GM18507 (cell line): ENCODE results near the gene UBE3D.

Source experiments
- DNase-seq: peaks from one replicate; pipeline ENCODE4 v3.0.0; 2011; ENCODE audit warnings: low read depth; ENCODE audit not compliant: insufficient read length; ENCODE audit errors: extremely low spot score
- FAIRE-seq: peaks from 2 replicates; lab custom pipeline; 2011; peaks lifted over from hg19 to GRCh38; lab: Jason Lieb, UNC

Gene UBE3D

DNA sequence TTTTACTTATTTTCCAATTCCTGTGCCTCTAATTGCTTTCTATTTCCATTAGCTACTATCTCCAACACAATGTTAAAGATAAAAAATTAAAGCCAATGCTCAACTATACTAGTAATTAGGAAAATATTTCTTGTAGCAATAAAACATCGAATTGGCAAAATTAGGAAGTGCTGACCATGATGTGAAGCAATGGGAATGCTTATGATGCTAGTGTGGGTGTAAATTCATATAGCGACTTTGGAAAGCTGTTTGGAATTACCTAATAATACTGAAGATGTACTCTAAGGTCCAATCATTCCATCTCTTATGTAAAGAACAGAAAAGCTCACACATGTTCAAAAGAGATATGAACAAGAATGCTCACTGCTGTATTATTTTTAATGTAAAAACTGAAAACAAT, 78.2 kb downstream of the UBE3D start:
- FAIRE-seq (no peak), DNase-seq (no peak)

DNA sequence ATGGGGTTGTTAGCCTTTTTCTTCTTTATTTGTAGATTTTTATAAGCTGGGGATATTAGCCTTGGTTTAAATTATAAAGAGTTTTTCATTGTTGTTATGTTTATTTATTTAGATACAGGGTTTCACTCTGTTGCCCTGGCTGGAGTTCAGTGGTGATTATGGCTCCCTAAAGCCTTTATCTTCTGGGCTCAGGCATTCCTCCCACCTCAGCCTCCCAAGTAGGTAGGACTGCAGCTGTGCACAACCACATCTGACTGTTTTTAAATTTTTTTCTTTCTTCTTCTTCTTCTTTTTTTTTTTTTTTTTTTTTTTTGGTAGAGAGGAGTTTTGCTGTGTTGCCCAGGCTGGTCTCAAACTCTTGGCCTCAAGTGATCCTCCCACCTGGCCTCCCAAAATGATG, 80.9 kb downstream of the UBE3D start:
- DNase-seq (no peak), FAIRE-seq (no peak)

DNA sequence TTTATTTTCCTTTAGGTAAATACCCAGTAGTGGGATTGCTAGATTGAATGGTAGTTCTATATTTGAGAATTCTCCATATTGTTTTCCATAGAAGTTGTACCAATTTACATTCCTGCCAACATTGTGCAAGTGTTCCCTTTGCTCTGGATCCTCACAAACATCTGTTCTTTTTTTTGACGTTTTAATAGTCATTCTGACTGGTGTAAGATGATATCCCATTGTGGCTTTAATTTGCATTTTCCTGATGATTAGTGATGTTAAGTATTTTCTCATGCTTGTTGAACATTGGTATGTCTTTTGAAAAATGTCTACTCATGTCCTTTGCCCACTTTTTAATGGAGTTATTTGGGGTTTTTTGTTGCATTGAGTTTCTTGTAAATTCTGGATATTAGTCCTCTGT, 85.6 kb downstream of the UBE3D start:
- DNase-seq (no peak), FAIRE-seq (no peak)

DNA sequence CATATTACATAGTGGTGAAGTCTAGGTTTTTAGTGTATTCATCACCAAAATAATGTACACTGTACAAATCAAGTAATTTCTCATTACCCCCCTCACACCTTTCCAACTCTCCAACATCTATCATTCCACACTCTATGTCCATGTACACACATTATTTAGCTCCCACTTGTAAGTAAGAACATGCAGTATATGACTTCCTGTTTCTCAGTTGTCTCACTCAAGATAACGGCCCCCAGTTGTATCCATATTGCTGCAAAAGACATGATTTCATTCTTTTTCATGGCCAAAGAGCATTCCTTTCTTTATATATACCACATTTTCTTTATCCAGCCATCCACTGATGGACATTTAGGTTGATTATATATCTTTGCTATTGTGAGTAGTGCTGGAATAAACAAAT, 86.0 kb downstream of the UBE3D start:
- DNase-seq (no peak), FAIRE-seq (no peak)

DNA sequence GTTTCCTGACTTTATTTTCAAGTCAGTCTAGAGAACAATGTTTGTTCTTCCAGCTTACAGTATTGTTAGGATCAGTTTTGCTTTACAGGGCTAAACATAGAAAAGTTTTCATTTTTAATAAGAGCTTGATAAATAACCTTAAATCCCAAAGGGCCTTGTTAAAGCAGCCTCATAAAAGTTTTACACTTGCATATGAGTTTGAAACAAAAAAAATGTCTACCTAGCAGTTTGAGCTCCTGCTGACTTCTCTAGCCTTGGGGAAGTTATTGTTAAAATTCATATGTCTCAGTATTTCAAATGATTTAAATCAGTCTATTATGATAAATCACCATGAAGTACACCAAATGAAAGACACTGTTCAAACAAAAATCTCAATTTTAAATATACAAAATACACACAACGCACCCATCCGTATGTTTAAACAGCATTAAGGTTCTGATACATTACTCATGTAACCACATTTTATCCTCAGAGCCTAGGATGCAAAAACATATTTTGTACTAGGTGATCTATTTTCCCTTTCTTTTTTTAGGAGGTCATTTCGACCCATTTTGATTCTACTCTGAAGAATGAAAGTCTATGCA, 87.2 kb downstream of the UBE3D start:
- FAIRE-seq: no peak
- DNase-seq: no peak

DNA sequence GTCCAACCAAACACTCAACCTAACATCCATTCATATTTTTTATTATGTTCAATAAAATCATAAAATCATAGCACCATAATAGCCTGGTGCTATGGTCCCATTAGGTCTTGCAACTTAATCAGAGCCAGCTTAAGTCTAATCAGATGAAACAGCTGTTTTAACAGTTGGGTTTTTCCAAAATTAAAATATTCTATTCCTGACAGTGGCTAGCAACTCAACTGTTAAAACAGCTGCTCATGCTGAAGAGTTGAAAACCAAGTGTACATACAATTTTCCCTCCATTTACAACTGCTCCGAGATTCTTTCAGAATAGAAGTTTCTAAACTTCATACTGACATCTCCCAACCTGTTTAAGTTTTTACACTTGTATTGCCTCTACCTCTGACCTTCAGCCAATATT, 89.5 kb downstream of the UBE3D start:
- FAIRE-seq (no peak), DNase-seq (no peak)

DNA sequence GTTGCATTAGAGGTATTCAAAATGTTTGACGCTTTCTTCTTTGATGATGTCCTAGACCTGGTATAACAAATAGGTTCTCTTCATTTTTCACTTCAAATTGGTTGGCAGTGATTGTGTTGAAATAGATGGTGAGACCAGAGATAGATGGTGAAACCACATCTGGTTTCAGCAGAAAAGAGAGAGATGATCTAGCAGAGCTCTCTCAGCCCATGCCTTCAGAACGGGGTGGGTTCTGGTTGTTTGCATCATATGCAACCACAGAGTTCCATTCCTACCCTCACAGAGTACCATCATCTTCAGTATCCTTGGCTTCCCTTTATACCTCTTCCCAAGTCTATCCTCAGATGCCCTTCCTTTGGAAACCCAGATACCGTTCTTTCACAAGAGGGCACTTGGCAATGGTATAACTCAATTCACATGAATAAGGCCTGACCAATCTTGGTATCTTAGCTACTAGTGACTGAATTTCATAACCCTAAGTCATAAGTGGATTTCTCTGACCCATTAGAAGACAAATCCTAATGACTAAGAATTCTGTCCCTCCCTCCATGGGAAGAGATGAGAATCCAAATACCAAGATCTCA, 93.7 kb downstream of the UBE3D start:
- FAIRE-seq: no peak
- DNase-seq: no peak

DNA sequence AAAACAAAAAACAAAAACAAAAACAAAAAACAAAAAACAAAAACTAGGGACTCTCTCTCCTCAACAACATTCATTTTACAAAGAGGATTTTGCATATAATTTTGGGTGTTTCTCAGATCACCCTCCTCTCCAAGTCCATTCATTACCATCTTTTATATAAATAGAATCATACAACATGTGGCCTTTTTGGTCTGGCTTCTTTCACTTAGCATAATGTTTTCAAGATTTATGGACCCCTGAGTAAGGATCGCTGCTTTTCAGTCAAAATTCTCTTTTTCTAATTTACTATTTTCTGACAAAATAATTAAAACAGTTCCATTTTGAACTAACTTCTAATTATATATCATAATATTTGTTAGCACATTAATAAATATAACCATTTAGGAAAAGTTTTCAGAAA, 94.8 kb downstream of the UBE3D start:
- no peak for FAIRE-seq
- no peak for DNase-seq

DNA sequence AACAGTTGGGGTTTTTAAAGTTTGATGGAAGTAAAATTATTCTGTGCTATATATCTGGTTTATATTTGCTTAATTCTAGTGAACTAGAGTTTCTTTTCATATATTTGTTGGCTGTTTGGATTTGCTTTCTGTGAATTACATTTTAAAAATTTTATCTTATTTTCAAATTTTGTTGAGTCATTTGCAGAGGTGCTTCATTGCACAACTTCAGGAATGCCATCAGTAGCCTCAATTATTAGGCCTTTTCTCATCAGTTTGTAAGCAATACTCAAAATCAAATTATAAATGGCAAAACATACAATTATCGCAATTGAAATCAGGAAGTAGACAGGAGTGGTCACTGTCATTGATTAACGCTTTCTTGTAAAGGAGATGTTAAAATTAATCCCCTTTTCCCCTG, 96.9 kb downstream of the UBE3D start:
- DNase-seq (no peak), FAIRE-seq (no peak)

DNA sequence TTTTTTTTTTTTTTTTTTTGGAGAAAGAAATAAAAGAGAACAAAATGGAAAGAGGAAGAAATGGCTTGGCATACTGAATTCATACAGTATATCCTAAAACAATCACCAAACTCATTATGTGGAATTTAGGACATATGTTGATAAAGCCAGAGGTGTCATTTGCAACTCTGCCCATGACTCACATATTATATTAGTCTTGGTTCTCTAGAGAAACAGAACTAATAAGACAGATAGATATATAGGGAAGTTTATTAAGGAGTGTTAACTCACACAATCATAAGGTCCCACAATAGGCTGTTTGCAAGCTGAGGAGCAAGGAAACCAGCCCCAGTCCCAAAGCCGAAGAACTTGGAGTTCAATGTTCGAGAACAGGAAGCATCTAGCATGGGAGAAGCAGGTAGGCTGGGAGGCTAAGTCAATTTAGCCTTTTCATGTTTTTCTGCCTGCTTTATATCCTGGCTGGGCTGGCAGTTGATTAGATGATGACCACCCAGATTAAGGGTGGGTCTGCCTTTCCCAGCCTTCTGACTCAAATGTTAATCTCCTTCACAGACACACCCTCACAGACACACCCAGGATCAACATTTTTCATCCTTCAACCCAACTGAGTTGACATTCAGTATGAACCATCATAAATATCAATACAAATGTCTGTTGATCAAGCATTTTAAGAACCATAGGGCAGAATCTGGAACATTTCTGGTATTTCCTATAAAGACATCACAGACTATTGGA, 102.3 kb downstream of the UBE3D start:
- FAIRE-seq (no peak), DNase-seq (no peak)

DNA sequence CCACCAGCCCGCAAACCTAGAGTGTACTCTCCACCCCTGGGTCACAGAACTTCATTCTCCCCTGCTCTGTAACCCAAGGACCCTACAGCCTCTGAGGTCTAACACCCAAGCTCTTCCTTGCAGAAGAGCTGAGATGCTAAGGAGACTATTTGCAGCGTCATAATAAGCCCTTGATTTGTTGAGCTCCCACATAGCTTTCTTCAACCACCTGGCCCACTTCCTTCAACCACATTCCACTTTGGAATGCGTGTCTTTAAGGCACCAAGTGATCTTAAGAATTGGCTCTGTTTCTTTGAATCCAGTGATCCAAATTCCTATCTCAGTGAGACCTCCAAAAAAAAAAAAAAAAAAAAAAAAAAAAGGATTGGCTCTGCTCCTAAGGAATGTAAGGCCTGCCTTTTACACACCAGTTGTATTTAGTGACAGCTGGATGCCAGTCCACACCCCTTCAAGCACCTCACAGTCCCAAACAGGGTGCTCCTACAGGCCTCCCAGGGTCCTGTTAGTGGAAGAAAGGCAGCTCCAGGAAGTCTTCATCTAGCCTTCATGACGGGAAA, 106.2 kb downstream of the UBE3D start:
- DNase-seq (no peak), FAIRE-seq (no peak)

DNA sequence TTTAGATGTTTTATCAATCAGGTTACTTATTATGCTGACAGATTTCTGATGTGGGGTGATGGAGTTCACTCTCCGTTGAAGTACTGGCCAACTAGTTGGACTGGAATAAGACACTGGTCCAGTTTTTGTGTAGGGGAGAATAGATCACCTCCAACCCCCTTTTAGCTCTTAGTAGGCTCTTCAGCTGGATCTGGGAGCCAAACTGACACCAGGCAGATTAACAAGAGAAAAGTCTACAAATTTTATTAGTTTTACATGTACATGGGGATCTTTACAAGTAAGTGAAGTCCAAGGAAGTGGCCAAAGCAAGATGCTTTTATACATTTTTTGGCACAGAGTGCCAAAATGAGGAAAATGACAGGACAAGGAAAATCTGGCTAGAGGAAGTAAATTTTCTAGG, 107.1 kb downstream of the UBE3D start:
- FAIRE-seq (no peak), DNase-seq (no peak)

DNA sequence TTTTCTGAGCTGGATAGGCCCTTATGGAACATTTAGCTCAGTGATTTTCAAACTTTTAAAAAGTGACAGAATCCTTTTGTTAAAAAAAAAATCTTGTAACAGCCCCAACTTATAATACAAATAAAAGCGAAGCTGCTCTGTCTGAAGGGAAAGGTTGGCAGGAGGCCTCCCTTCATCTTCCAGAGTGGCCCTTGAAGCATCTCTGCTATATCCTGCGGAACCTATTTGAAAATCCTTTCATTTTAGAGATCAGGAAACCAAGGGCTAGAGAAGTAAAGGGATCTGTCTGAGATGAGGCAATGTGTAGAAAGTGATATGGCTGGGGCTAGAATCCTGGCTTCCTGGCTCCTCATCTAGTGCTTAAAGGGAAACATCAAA, 107.8 kb downstream of the UBE3D start:
- FAIRE-seq: no peak
- no peak for DNase-seq

DNA sequence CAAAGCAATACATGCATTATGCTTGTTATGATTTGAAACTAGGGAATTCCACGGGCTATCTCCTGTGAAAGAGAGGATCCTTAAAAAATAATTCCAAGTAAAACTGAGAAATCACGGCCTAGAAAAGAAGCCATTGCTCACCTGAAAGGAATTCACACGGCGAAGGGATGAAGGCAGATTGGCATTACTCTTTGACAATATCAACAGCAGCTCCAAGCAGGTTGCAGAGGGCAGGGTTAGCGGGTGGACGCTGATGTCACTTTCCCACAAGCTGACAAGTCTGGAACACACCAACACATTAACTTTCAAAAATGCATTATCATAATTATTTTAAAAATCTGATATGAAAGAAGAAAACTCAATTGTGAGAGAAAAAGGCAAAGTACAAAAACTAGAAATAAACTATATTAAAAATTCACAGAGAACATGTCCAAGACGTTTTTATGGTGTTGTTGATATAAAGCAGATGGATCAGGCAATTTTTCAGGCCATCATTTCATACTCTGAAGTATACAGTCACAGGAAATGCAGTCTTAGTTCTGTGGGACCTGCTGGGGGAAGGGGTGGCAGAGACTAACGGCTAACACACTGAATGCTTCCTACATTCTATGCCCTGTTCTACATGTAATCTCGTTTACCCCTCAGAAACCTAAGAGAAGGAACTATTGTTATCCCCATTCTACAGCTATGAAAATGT, 108.3 kb downstream of the UBE3D start:
- DNase-seq (no peak), FAIRE-seq (no peak)

DNA sequence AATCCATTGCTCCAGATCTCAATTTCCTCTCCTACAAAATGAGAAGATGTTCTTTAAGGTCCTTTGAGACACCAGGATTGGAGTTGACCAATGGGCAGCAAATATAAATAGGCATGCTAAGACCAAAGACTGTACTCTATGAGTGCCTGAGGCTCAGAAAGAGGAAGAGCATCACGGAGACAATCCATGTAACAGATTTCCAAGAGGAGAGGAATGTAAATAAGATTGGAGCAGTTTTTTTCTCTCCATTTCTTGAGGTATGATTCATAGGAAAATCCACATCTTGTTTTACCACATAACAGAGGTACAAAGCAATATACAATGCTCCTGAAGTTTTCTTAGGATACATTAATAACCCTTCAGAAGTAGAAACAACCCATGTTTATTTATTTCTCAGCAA, 109.8 kb downstream of the UBE3D start:
- no peak for DNase-seq
- FAIRE-seq: no peak

DNA sequence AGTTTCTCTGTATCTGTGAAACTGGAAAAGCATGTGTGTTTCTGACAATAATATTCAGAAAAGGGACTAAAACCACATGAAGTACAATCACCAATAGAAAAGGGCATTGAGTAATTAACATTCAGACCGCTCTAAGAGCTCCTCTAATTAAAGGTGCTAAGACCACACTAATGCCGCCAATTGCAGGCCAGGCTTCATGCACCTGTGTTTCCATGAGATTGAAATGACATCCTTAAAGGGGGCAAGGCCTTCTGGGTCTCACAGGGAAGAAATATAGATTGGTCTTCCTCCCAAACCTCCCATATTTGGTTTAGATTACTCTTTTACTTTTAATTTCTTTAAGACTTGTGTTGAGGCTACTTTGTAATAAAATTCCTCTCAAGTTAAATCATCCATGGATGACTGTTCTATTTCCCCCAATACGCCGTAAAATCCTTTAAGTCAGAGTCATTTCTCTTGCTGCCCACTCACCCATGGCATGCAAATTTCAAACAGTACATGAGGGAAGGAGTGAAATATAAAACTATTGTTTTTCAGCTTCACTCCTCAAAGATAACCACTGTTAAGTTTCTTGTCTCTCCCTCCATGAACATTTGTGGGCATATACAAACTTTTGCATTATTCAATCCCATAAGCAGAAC, 110.6 kb downstream of the UBE3D start:
- FAIRE-seq: no peak
- DNase-seq: no peak

DNA sequence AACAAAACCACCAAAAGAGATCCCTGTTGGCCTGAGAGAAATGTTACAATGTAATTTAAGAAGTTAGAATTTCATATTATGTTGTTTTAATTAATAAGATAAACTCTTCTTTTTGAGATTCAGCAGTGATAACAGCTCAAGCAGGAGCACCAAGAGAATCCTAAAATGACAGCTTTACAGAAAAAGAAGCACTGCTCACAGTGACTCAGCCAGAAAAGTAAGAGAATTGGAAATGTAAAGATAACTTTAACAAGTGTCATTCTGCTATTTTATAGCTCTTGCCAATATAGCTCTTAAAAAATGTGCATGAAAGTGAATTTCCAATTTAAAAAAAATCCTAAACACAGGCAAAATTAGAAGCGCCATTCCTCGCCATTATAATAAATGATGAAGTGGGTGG, 111.3 kb downstream of the UBE3D start:
- FAIRE-seq: no peak

DNA sequence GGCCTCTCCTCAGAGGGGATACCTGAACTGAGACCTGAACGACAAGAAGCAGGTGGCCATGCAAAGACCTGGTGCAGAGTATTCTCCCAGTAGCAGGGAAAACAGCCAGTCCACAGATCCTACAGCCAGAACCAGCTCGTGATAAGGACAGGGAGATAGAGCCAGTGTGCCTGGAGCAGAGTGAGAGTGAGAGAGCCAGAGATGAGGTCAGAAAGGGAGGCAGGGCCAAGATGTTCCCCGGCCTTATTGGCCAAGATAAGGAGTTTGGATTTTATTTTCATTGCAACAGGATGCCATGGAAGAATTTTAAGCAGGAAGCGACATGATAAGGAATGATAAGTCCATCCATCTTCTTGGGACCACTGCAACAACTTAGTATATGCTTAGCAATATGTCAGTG, 111.8 kb downstream of the UBE3D start:
- DNase-seq (no peak), FAIRE-seq (no peak)

More for the DNA sequence above, 111.3 kb downstream of the UBE3D start:
- no peak for DNase-seq

DNA sequence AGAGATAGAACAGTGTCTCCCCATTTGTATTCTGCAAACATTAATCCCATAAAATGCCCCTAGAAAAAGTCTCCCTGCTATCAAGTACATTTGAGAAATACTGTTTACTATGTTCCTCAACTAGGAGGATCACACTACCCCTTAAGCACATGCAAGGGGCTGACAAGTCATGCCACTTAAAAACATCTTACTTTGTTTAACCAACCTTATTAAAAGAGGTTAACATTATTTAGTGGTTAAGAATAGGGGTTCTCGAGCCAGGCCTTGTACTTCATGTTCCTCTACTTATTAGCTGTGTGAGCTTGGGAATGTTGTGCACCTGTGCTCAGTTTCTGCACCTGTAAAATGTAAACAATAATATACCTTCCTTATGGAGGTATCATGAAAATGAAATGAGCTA, 113.7 kb downstream of the UBE3D start:
- DNase-seq (no peak), FAIRE-seq (no peak)

DNA sequence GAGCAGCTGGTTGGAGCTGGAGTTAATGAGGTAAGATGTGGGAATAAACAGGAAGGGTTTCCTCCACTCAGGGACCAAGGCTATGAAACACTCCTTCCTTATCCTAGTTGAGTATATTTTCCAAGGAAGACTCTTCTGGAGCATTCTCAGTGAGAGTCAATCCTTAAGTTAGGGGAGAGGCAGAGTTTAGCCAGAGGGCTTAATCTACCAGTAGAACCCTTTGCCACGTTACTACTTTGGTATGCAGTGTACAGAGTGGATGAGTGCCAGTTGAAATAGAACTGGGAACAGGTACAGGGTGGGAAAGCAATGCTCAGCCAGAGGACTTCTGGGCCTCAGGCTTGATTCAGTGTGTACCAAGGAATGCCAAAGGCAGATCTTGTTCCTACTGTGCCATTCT, 114.3 kb downstream of the UBE3D start:
- no peak for DNase-seq
- FAIRE-seq: no peak
